ENCODE results near the gene ATG4B.

Gene ATG4B

GRCh38 chr2:241668354-241668753 is 30.9 kb downstream of the ATG4B start:
- DNase-seq = no peak

GRCh38 chr2:241668839-241669238 is 31.3 kb downstream of the ATG4B start:
- no peak for DNase-seq

GRCh38 chr2:241670333-241671110 is 33.0 kb downstream of the ATG4B start:
- no peak for DNase-seq

- no peak for DNase-seq
These were observed 34.2 kb downstream of the ATG4B start for GRCh38 chr2:241671457-241672240.

- DNase-seq = no peak
These were observed 35.0 kb downstream of the ATG4B start for GRCh38 chr2:241672243-241673188.

- no peak for DNase-seq
These were observed 35.7 kb downstream of the ATG4B start for GRCh38 chr2:241673189-241673663.

GRCh38 chr2:241673797-241674725 is 36.6 kb downstream of the ATG4B start:
- DNase-seq = no peak

- DNase-seq = no peak
These were observed 38.4 kb downstream of the ATG4B start for GRCh38 chr2:241675885-241676284.

GRCh38 chr2:241676665-241677064 is 39.2 kb downstream of the ATG4B start:
- DNase-seq = no peak

GRCh38 chr2:241677392-241677791 is 39.9 kb downstream of the ATG4B start:
- no peak for DNase-seq

GRCh38 chr2:241678307-241678706 is 40.8 kb downstream of the ATG4B start:
- no peak for DNase-seq

- DNase-seq = no peak
These were observed 41.5 kb downstream of the ATG4B start for GRCh38 chr2:241678784-241679540.

- DNase-seq = no peak
These were observed 42.6 kb downstream of the ATG4B start for GRCh38 chr2:241680044-241680443.

GRCh38 chr2:241680827-241681599 is 43.5 kb downstream of the ATG4B start:
- no peak for DNase-seq

- no peak for DNase-seq
These were observed 48.8 kb downstream of the ATG4B start for GRCh38 chr2:241686324-241686649.

- peak; percentile 95 for DNase-seq
These were observed 49.3 kb downstream of the ATG4B start, which contains the start of gene DTYMK for GRCh38 chr2:241686650-241687425. Gene DTYMK, minus strand, starts transcription at chr2:241686815. Its CDS starts 32 bp downstream, at chr2:241686783.

GRCh38 chr2:241689306-241689705 is 51.8 kb downstream of the ATG4B start:
- DNase-seq = no peak

GRCh38 chr2:241690202-241690717 is 52.8 kb downstream of the ATG4B start:
- no peak for DNase-seq

GRCh38 chr2:241692448-241692847 is 55.0 kb downstream of the ATG4B start:
- DNase-seq = no peak
